CD14-positive monocyte (primary cell): ENCODE results near the gene SMARCA2. TPM values are rescaled to one million over a fixed set of nuclear protein-coding genes. Genes with fewer than 3 reads are reported as not detected.
A peak's percentile ranks its signal among the peaks of the same experiment; 100 is the strongest.

Source experiments
- DNase-seq, 3 donors: peaks; one replicate each; pipeline ENCODE4 v3.0.0-alpha.2; 2011 to 2022
- H2AFZ ChIP-seq: 2 replicates; pipeline ENCODE4 v1.6.0; 2012; ENCODE audit warnings: mild to moderate bottlenecking, low read depth, low read length, inconsistent platforms; ENCODE audit not compliant: insufficient read depth, poor library complexity, severe bottlenecking
- H3K27ac ChIP-seq, 2 donors: 1 replicate in 1 of 2; 2 replicates in 1 of 2; pipeline ENCODE4 v1.5.1; 2012 to 2013; ENCODE audit warnings: low read length in 2 of 2, control low read depth in 1 of 2, inconsistent platforms in 1 of 2, low read depth in 1 of 2, mild to moderate bottlenecking in 1 of 2
- H3K27me3 ChIP-seq, 2 donors: one replicate each; pipeline versions ENCODE4 v1.6.0 to v1.6.1; 2011 to 2013; ENCODE audit warnings: low read length in 2 of 2; ENCODE audit not compliant: control insufficient read depth in 2 of 2, insufficient read depth in 2 of 2
- H3K36me3 ChIP-seq, 2 donors: replicated peaks in 1 of 2; 1 replicate in 1 of 2; 2 replicates in 1 of 2; pipeline versions ENCODE4 v1.5.1 to v1.6.1; 2012 to 2013; ENCODE audit warnings: low read length in 2 of 2, control low read depth in 1 of 2, inconsistent platforms in 1 of 2, mild to moderate bottlenecking in 1 of 2; ENCODE audit not compliant: insufficient read depth in 2 of 2, control insufficient read depth in 1 of 2
- H3K4me1 ChIP-seq, 2 donors: 1 replicate in 1 of 2; 2 replicates in 1 of 2; pipeline versions ENCODE4 v1.5.1 to v1.6.1; 2012 to 2013; ENCODE audit warnings: low read length in 2 of 2, control low read depth in 1 of 2, inconsistent platforms in 1 of 2, mild to moderate bottlenecking in 1 of 2, moderate library complexity in 1 of 2; ENCODE audit not compliant: insufficient read depth in 2 of 2, control insufficient read depth in 1 of 2
- H3K4me2 ChIP-seq: replicated peaks from 2 replicates; pipeline ENCODE3; 2012; ENCODE audit warnings: low read length, moderate library complexity, mild to moderate bottlenecking; ENCODE audit not compliant: poor library complexity, severe bottlenecking; ENCODE audit errors: extremely low read depth
- H3K4me3 ChIP-seq, 3 experiments: fragments of 200-600 bp in 1 of 3; sonication (generic) in 1 of 3; replicated peaks in 1 of 3; 1 replicate in 2 of 3; 2 replicates in 1 of 3; pipeline ENCODE4 v1.5.1; 2011 to 2013; ENCODE audit warnings: low read length in 3 of 3, mild to moderate bottlenecking in 3 of 3, control low read depth in 2 of 3, low read depth in 2 of 3, inconsistent platforms in 1 of 3, moderate library complexity in 1 of 3
- H3K79me2 ChIP-seq: 2 replicates; pipeline ENCODE4 v1.6.0; 2012; ENCODE audit warnings: mild to moderate bottlenecking, control low read depth, inconsistent platforms, low read length, moderate library complexity; ENCODE audit not compliant: insufficient read depth
- H3K9ac ChIP-seq: 2 replicates; pipeline ENCODE4 v1.6.0; 2017; ENCODE audit warnings: low read length, mild to moderate bottlenecking; ENCODE audit not compliant: insufficient read depth, poor library complexity, severe bottlenecking
- H3K9me3 ChIP-seq, 2 donors: replicated peaks in 1 of 2; 1 replicate in 1 of 2; 2 replicates in 1 of 2; pipeline versions ENCODE4 v1.5.1 to v1.6.1; 2012 to 2013; ENCODE audit warnings: low read length in 2 of 2, control low read depth in 1 of 2; ENCODE audit not compliant: control insufficient read depth in 1 of 2, insufficient read depth in 1 of 2
- H4K20me1 ChIP-seq: 2 replicates; pipeline ENCODE4 v1.6.0; 2012; ENCODE audit warnings: mild to moderate bottlenecking, low read length, control low read depth, moderate library complexity; ENCODE audit not compliant: insufficient read depth
- H3K27ac Mint-ChIP-seq, 7 donors: one replicate each; pipeline ENCODE4 v1.8.0; 2020; ENCODE audit warnings: mild to moderate bottlenecking in 7 of 7, mixed read lengths in 7 of 7, moderate library complexity in 6 of 7, inconsistent platforms in 2 of 7
- H3K27me3 Mint-ChIP-seq, 3 donors: one replicate each; pipeline ENCODE4 v1.8.0; 2021 to 2022; ENCODE audit warnings: low read depth in 3 of 3, mild to moderate bottlenecking in 3 of 3, mixed read lengths in 3 of 3, moderate library complexity in 3 of 3, inconsistent platforms in 1 of 3
- H3K36me3 Mint-ChIP-seq, 2 donors: one replicate each; pipeline ENCODE4 v1.8.0; 2020; ENCODE audit warnings: mixed read lengths in 2 of 2, inconsistent platforms in 1 of 2, mild to moderate bottlenecking in 1 of 2
- H3K4me1 Mint-ChIP-seq: one replicate; pipeline ENCODE4 v1.8.0; 2020; ENCODE audit warnings: mild to moderate bottlenecking, mixed read lengths
- H3K4me3 Mint-ChIP-seq, 2 donors: one replicate each; pipeline ENCODE4 v1.8.0; 2020; ENCODE audit warnings: mild to moderate bottlenecking in 2 of 2, mixed read lengths in 2 of 2, moderate library complexity in 1 of 2
- H3K9me3 Mint-ChIP-seq, 7 donors: one replicate each; pipeline ENCODE4 v1.8.0; 2020 to 2022; ENCODE audit warnings: mixed read lengths in 7 of 7, mild to moderate bottlenecking in 6 of 7, moderate library complexity in 6 of 7, inconsistent platforms in 2 of 7
- WGBS: methylation state at CpG from one replicate; pipeline ENCODE4 v1.1.5; 2013; ENCODE audit warnings: missing lambda C conversion rate; ENCODE audit not compliant: insufficient coverage; 5-methylcytosine and 5-hydroxymethylcytosine counted together
- intact Hi-C, 2 donors: fragments of 100-400 bp; cut with micrococcal nuclease; formaldehyde crosslinking; loops; one replicate each; pipeline versions ENCODE4 v1.15.0 to v1.15.1; 2023
- polyA plus RNA-seq, 3 donors: library from polyadenylated mRNA; depleted of rRNA in 1 of 3; unstranded in 2 of 3; stranded (reverse) in 1 of 3; fragments of 300-500 nt in 2 of 3; fragments of >200 nt in 1 of 3; fragmentation: Illumina TruSeq in 2 of 3; gene quantifications; 1 replicate in 2 of 3; 2 replicates in 1 of 3; pipeline ENCODE4 v1.2.3, GENCODE V29; 2012 to 2021
- TF ChIP-seq, protein P1 (sequence below): fragments of 200-600 bp; IDR thresholded peaks from one replicate; pipeline ENCODE4 v1.8.0; 2022; ENCODE audit warnings: antibody characterized with exemption, mild to moderate bottlenecking

The SMARCA2 gene
- polyA plus RNA-seq, 3 donors: 11.0 to 54.7 (median 11.8) TPM

DNA sequence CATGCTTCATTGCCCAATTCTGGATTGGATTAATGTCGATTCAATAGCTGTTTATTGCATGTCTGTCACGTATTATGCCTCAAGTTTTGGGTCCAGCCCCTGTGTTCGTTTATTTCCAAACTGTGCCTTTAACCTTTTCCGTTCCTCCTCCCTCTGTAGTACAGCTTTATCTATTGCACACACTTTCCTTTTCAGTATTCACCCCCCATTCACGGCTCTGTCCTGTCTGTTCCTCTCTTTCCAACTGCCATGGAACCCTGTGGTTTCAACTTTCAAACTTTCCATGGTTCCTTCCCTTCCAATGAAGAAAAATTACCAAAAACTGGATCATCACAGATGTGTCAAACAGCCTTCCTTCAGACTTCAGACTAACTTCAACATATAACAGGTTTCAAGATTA lies 17.1 kb downstream of the SMARCA2 start:
- Histone ChIP-seq H3K4me1 (peaks cover under 1% of the 10 kb centered on the region in 2 donors), H4K20me1 (peaks cover 69% of the 10 kb centered on the region), H3K27ac (peak overlapping the region in 1 of 2 donors; percentile 15), H3K27me3 (no peaks in the 10 kb centered on the region), H3K9ac (no peak overlapping the region), H3K79me2 (peaks cover 63% of the 10 kb centered on the region), H3K9me3 (no peaks in the 10 kb centered on the region), H2AFZ (no peak overlapping the region), H3K36me3 (peaks cover 52 to 80% of the 10 kb centered on the region in 2 donors), H3K4me3 (no peak overlapping the region), H3K4me2 (no peak overlapping the region)
- 11% methylated on average over 3 of the region's 5 CpGs for WGBS
- Mint-ChIP-seq H3K27me3 (no peaks in the 10 kb centered on the region), H3K4me1 (peaks cover 30% of the 10 kb centered on the region), H3K27ac (peak overlapping the region in 4 of 7 donors; percentile 6 to 75 (median 66)), H3K9me3 (no peaks in the 10 kb centered on the region), H3K4me3 (no peak overlapping the region), H3K36me3 (peaks cover 65 to 68% of the 10 kb centered on the region in 2 donors)
- TF ChIP-seq, protein P1, sequence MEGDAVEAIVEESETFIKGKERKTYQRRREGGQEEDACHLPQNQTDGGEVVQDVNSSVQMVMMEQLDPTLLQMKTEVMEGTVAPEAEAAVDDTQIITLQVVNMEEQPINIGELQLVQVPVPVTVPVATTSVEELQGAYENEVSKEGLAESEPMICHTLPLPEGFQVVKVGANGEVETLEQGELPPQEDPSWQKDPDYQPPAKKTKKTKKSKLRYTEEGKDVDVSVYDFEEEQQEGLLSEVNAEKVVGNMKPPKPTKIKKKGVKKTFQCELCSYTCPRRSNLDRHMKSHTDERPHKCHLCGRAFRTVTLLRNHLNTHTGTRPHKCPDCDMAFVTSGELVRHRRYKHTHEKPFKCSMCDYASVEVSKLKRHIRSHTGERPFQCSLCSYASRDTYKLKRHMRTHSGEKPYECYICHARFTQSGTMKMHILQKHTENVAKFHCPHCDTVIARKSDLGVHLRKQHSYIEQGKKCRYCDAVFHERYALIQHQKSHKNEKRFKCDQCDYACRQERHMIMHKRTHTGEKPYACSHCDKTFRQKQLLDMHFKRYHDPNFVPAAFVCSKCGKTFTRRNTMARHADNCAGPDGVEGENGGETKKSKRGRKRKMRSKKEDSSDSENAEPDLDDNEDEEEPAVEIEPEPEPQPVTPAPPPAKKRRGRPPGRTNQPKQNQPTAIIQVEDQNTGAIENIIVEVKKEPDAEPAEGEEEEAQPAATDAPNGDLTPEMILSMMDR: no peak
- intact Hi-C loops: no loop called here
- DNase-seq: no peak

DNA sequence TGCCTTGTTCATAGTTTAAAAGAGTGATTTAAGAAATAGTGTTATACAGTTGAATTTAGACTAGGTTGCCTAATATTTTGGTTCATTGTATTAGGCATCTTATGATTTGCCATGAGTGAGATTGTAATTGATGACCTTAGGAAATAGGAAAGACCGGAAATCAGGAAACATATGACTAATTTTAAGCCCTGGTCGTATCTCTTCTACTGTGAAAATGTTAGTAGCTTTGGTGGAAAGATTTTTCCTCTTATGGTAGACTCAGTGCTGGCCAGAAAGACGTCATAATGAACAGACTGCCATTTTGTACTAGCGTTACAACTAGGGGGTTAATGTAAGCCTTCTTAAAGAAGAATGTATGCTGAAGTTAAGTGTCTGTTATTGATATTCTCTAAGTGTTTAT lies 21.7 kb downstream of the SMARCA2 start:
- Mint-ChIP-seq H3K36me3 (peaks cover 78 to 84% of the 10 kb centered on the region in 2 donors), H3K4me3 (no peak overlapping the region), H3K27me3 (no peaks in the 10 kb centered on the region), H3K9me3 (no peaks in the 10 kb centered on the region), H3K4me1 (peaks cover 1% of the 10 kb centered on the region), H3K27ac (no peak overlapping the region)
- H3K27me3 ChIP-seq: no peaks in the 10 kb centered on the region
- no peak overlapping the region for H3K9ac ChIP-seq
- 86% methylated on average over 2 of the region's 4 CpGs for WGBS
- H4K20me1 ChIP-seq: peaks cover 51% of the 10 kb centered on the region
- H3K4me3 ChIP-seq: no peak overlapping the region
- TF ChIP-seq, protein P1: no peak
- no peak overlapping the region for H3K27ac ChIP-seq
- intact Hi-C loops: no loop called here
- H3K36me3 ChIP-seq: peaks cover 87 to 97% of the 10 kb centered on the region in 2 donors
- H2AFZ ChIP-seq: no peak overlapping the region
- H3K4me1 ChIP-seq: no peaks in the 10 kb centered on the region
- no peak overlapping the region for H3K4me2 ChIP-seq
- no peaks in the 10 kb centered on the region for H3K9me3 ChIP-seq
- DNase-seq: no peak
- H3K79me2 ChIP-seq: peaks cover 20% of the 10 kb centered on the region
